HCT116 (cell line): ENCODE results near the gene JSRP1. TPM values are rescaled to one million over a fixed set of nuclear protein-coding genes. Genes with fewer than 3 reads are reported as not detected.

Experiments used
- ATAC-seq: fragments of 200-7000 bp; cut with Tn5 transposase; 2 replicates; pipeline ENCODE4 v1.9.1; 2020; ENCODE audit warnings: mild to moderate bottlenecking, moderate library complexity
- BruUV-seq: library from RNA; stranded (reverse); fragments of 400-500 nt; replicated peaks from 2 replicates; lab custom pipeline; 2021; lab: Mats Ljungman, UMichigan
- CTCF ChIA-PET: fragments of 300-600 bp; sonication (Branson Sonifier 250); formaldehyde crosslinking; loops from one replicate; lab custom pipeline; 2021; ENCODE audit warnings: antibody characterized with exemption; lab: Charles Lee
- POLR2A ChIA-PET: fragments of 300-600, 350-600 bp; sonication (Branson Sonifier 250); formaldehyde crosslinking; loops from one replicate; lab custom pipeline; 2021; ENCODE audit warnings: antibody characterized with exemption; lab: Charles Lee
- RAD21 ChIA-PET, 2 experiments: fragments of 300-600 bp; sonication (Branson Sonifier 250); formaldehyde crosslinking; loops; one replicate each; lab custom pipeline; 2023; ENCODE audit warnings: low total read pairs in 2 of 2; ENCODE audit not compliant: uncharacterized antibody in 2 of 2, unreplicated experiment in 2 of 2, low non-redundant PET in 1 of 2; lab: Charles Lee
- DNase-seq: peaks from one replicate; pipeline ENCODE4 v3.0.0-alpha.2; 2010; ENCODE audit warnings: low read depth, low spot score
- H2AFZ ChIP-seq: fragments of 200-600 bp; shearing (Covaris generic), sonication (generic); 2 replicates; pipeline ENCODE4 v1.6.1; 2017; ENCODE audit warnings: low read depth, mixed run types, mixed read lengths, antibody characterized with exemption, low read length; ENCODE audit not compliant: poor library complexity, severe bottlenecking
- H3K27ac ChIP-seq: 2 replicates; pipeline ENCODE4 v1.5.1; 2012; ENCODE audit warnings: low read depth, low read length
- H3K27me3 ChIP-seq: fragments of 200-600 bp; sonication (generic); 2 replicates; pipeline ENCODE4 v1.6.1; 2016; ENCODE audit warnings: mixed run types, low read length, mixed read lengths; ENCODE audit not compliant: insufficient read depth
- H3K36me3 ChIP-seq, 2 experiments: fragments of 200-500 bp in 1 of 2; fragments of 200-600 bp in 1 of 2; sonication (Bioruptor generic) in 1 of 2; sonication (generic) in 1 of 2; 2 replicates each; pipeline versions ENCODE4 v1.5.1 to v1.6.1; 2014 to 2016; ENCODE audit warnings: low read length in 2 of 2, inconsistent platforms in 1 of 2, mixed read lengths in 1 of 2, mixed run types in 1 of 2; ENCODE audit not compliant: insufficient read depth in 2 of 2, control insufficient read depth in 1 of 2
- H3K4me1 ChIP-seq, 2 experiments: fragments of 200-600 bp in 1 of 2; sonication (generic) in 1 of 2; 2 replicates each; pipeline versions ENCODE4 v1.5.1 to v1.6.1; 2012 to 2017; ENCODE audit warnings: low read length in 2 of 2, inconsistent platforms in 1 of 2, mild to moderate bottlenecking in 1 of 2, mixed read lengths in 1 of 2, mixed run types in 1 of 2, moderate library complexity in 1 of 2; ENCODE audit not compliant: insufficient read depth in 2 of 2, control insufficient read depth in 1 of 2
- H3K4me2 ChIP-seq: fragments of 200-600 bp; sonication (generic); 2 replicates; pipeline ENCODE4 v1.6.1; 2017; ENCODE audit warnings: mixed run types, low read length, mixed read lengths
- H3K4me3 ChIP-seq, 2 experiments: fragments of 200-600 bp in 1 of 2; sonication (generic) in 1 of 2; replicated peaks in 1 of 2; 2 replicates each; pipeline ENCODE4 v1.5.1; 2011 to 2016; ENCODE audit warnings: low read length in 2 of 2, control low read depth in 1 of 2, low read depth in 1 of 2, mild to moderate bottlenecking in 1 of 2, mixed read lengths in 1 of 2, mixed run types in 1 of 2
- H3K79me2 ChIP-seq: fragments of 200-600 bp; sonication (generic); 2 replicates; pipeline ENCODE4 v1.6.1; 2017; ENCODE audit warnings: mild to moderate bottlenecking, mixed run types, low read length, moderate library complexity, mixed read lengths; ENCODE audit not compliant: insufficient read depth
- H3K9ac ChIP-seq: fragments of 200-600 bp; sonication (generic); 2 replicates; pipeline ENCODE4 v1.6.1; 2016; ENCODE audit warnings: low read length, mixed read lengths
- H3K9me2 ChIP-seq: fragments of 200-600 bp; sonication (generic), shearing (Covaris generic); 2 replicates; pipeline ENCODE4 v1.6.1; 2017; ENCODE audit warnings: mixed run types, mild to moderate bottlenecking, moderate library complexity; ENCODE audit not compliant: insufficient read depth
- H3K9me3 ChIP-seq, 2 experiments: fragments of 200-500 bp in 1 of 2; fragments of 200-600 bp in 1 of 2; sonication (Bioruptor generic) in 1 of 2; sonication (generic) in 1 of 2; 2 replicates each; pipeline ENCODE4 v1.6.1; 2014 to 2017; ENCODE audit warnings: low read length in 2 of 2, mixed read lengths in 2 of 2, inconsistent platforms in 1 of 2, low read depth in 1 of 2, mild to moderate bottlenecking in 1 of 2, mixed run types in 1 of 2, moderate library complexity in 1 of 2; ENCODE audit not compliant: control insufficient read depth in 1 of 2, insufficient read depth in 1 of 2
- H4K20me1 ChIP-seq: fragments of 200-600 bp; sonication (generic), shearing (Covaris generic); 2 replicates; pipeline ENCODE4 v1.6.1; 2017; ENCODE audit warnings: mixed run types, mild to moderate bottlenecking, moderate library complexity; ENCODE audit not compliant: insufficient read depth
- CBX3 ChIP-seq: IDR thresholded peaks from 2 replicates; pipeline ENCODE4 v1.6.1; 2012; ENCODE audit warnings: low read depth
- CEBPB ChIP-seq: IDR thresholded peaks from 2 replicates; pipeline ENCODE4 v1.6.1; 2012; ENCODE audit warnings: low read depth
- EGR1 ChIP-seq: IDR thresholded peaks from 2 replicates; pipeline ENCODE4 v1.6.1; 2012; ENCODE audit warnings: low read depth
- EZH2 ChIP-seq: fragments of 200-600 bp; sonication (generic); IDR thresholded peaks from 2 replicates; pipeline ENCODE4 v1.6.1; 2017; ENCODE audit warnings: antibody characterized with exemption, mixed run types
- EZH2phosphoT487 ChIP-seq: fragments of 200-600 bp; IDR thresholded peaks from 2 replicates; pipeline ENCODE4 v1.6.1; 2018; ENCODE audit warnings: antibody characterized with exemption, borderline replicate concordance
- FOSL1 ChIP-seq: IDR thresholded peaks from 2 replicates; pipeline ENCODE4 v1.6.1; 2012; ENCODE audit warnings: low read depth
- JUND ChIP-seq: IDR thresholded peaks from 2 replicates; pipeline ENCODE4 v1.6.1; 2012
- POLR2A ChIP-seq: IDR thresholded peaks from 2 replicates; pipeline ENCODE4 v1.7.0; 2011; ENCODE audit warnings: borderline replicate concordance; ENCODE audit not compliant: insufficient read depth, insufficient read length; ENCODE audit errors: extremely low read depth
- RAD21 ChIP-seq: IDR thresholded peaks from 2 replicates; pipeline ENCODE4 v1.6.1; 2012; ENCODE audit warnings: low read depth, mild to moderate bottlenecking
- SP1 ChIP-seq: IDR thresholded peaks from 2 replicates; pipeline ENCODE4 v1.6.1; 2012; ENCODE audit warnings: low read depth
- SRF ChIP-seq: IDR thresholded peaks from 2 replicates; pipeline ENCODE4 v1.6.1; 2012; ENCODE audit warnings: low read depth
- YY1 ChIP-seq: IDR thresholded peaks from 2 replicates; pipeline ENCODE4 v1.6.1; 2011; ENCODE audit warnings: low read length, low read depth, moderate library complexity, mild to moderate bottlenecking; ENCODE audit not compliant: insufficient replicate concordance; ENCODE audit errors: extremely low read depth
- ZFX ChIP-seq: fragments of 450-650 bp; IDR thresholded peaks from 2 replicates; pipeline ENCODE4 v1.6.1; 2017
- ZNF274 ChIP-seq: fragments of 200-500 bp; sonication (Bioruptor generic); IDR thresholded peaks from 2 replicates; pipeline ENCODE4 v1.6.1; 2014; ENCODE audit warnings: mild to moderate bottlenecking, low read depth, low read length, inconsistent platforms
- intact Hi-C: fragments of 100-400 bp; cut with micrococcal nuclease; formaldehyde crosslinking; loops from 2 replicates; pipeline ENCODE4 v1.10.0; 2022
- total RNA-seq: library from RNA; stranded (reverse); gene quantifications from one replicate; pipeline ENCODE4 v1.2.1, GENCODE V29; 2021; ENCODE audit not compliant: unreplicated experiment
- TF ChIP-seq, protein P1 (sequence below): IDR thresholded peaks from 2 replicates; pipeline ENCODE4 v1.6.1; 2012
- TF ChIP-seq, protein P2 (sequence below): IDR thresholded peaks from 2 replicates; pipeline ENCODE4 v1.6.1; 2012
- TF ChIP-seq, protein P3 (sequence below), 3 experiments: fragments of 200-600 bp in 1 of 3; sonication (generic) in 1 of 3; IDR thresholded peaks in 2 of 3; conservative IDR thresholded peaks in 1 of 3; 2 replicates each; pipeline ENCODE4 v1.5.1; 2012 to 2017; ENCODE audit warnings: low read depth in 2 of 3, low read length in 2 of 3, antibody characterized with exemption in 1 of 3, borderline replicate concordance in 1 of 3, control low read depth in 1 of 3, mild to moderate bottlenecking in 1 of 3, mixed read lengths in 1 of 3, mixed run types in 1 of 3, moderate library complexity in 1 of 3; ENCODE audit not compliant: insufficient read depth in 1 of 3
- TF ChIP-seq, protein P4 (sequence below): IDR thresholded peaks from 2 replicates; pipeline ENCODE4 v1.6.1; 2012; ENCODE audit warnings: low read depth

JSRP1 gene
- total RNA-seq, 1 experiment from 2014 or later = 0.30 TPM

DNA sequence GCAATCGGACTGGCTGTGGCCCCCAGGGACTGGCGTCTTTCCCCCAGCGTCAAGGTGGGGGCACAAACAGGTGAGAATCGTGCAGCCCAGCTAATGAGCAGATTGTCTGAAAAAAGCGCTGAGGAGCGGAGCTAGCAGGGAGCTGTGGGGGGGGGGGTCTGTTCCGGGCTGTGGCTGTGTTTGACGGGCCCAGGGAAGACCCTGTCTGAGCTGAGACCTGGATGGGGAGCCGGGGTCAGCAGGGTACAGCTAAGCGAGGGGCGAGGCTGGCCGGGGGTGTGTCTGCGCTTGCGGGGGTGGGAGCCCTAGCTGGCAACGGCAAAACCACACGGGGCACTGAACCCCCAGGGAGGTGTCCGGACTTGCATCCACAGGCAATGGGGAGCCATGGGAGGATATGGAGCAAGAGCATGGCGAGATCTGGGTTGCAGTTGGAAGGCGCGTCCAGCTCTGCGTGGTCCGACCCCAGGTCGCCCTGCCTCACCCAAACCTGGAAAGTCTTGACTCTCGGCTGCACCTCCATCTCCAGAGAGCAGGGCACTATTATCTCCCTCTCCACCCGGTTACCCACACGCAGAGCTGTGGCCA, 47.1 kb upstream of the JSRP1 start:
- no peaks in the 10 kb centered on the region for H4K20me1 ChIP-seq
- RAD21 ChIA-PET = no interaction called here
- no peak overlapping the region for H3K4me2 ChIP-seq
- DNase-seq = no peak
- POLR2A ChIA-PET = no interaction called here
- no peaks in the 10 kb centered on the region for H3K79me2 ChIP-seq
- no peaks in the 10 kb centered on the region for H3K27me3 ChIP-seq
- no peaks in the 10 kb centered on the region for H3K36me3 ChIP-seq
- H3K4me1 ChIP-seq = no peaks in the 10 kb centered on the region
- no peak overlapping the region for H2AFZ ChIP-seq
- TF ChIP-seq JUND (no peak), ZNF274 (no peak), CBX3 (no peak), RAD21 (no peak), FOSL1 (no peak), SP1 (no peak), EZH2phosphoT487 (no peak), YY1 (no peak), POLR2A (no peak), EGR1 (no peak), CEBPB (no peak), ZFX (no peak), SRF (no peak), EZH2 (no peak)
- TF ChIP-seq, protein P1, sequence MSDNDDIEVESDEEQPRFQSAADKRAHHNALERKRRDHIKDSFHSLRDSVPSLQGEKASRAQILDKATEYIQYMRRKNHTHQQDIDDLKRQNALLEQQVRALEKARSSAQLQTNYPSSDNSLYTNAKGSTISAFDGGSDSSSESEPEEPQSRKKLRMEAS = no peak
- TF ChIP-seq, protein P2, sequence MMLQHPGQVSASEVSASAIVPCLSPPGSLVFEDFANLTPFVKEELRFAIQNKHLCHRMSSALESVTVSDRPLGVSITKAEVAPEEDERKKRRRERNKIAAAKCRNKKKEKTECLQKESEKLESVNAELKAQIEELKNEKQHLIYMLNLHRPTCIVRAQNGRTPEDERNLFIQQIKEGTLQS = no peak
- TF ChIP-seq, protein P3, sequence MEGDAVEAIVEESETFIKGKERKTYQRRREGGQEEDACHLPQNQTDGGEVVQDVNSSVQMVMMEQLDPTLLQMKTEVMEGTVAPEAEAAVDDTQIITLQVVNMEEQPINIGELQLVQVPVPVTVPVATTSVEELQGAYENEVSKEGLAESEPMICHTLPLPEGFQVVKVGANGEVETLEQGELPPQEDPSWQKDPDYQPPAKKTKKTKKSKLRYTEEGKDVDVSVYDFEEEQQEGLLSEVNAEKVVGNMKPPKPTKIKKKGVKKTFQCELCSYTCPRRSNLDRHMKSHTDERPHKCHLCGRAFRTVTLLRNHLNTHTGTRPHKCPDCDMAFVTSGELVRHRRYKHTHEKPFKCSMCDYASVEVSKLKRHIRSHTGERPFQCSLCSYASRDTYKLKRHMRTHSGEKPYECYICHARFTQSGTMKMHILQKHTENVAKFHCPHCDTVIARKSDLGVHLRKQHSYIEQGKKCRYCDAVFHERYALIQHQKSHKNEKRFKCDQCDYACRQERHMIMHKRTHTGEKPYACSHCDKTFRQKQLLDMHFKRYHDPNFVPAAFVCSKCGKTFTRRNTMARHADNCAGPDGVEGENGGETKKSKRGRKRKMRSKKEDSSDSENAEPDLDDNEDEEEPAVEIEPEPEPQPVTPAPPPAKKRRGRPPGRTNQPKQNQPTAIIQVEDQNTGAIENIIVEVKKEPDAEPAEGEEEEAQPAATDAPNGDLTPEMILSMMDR (IDR thresholded peaks at IDR 0.05 in 2 of 3, conservative IDR thresholded peaks at IDR 0.05 in 1 of 3; ENCODE audit: borderline replicate concordance in 1 of 3, insufficient read depth in 1 of 3, low read depth in 2 of 3, low read length in 2 of 3) = no peak
- TF ChIP-seq, protein P4, sequence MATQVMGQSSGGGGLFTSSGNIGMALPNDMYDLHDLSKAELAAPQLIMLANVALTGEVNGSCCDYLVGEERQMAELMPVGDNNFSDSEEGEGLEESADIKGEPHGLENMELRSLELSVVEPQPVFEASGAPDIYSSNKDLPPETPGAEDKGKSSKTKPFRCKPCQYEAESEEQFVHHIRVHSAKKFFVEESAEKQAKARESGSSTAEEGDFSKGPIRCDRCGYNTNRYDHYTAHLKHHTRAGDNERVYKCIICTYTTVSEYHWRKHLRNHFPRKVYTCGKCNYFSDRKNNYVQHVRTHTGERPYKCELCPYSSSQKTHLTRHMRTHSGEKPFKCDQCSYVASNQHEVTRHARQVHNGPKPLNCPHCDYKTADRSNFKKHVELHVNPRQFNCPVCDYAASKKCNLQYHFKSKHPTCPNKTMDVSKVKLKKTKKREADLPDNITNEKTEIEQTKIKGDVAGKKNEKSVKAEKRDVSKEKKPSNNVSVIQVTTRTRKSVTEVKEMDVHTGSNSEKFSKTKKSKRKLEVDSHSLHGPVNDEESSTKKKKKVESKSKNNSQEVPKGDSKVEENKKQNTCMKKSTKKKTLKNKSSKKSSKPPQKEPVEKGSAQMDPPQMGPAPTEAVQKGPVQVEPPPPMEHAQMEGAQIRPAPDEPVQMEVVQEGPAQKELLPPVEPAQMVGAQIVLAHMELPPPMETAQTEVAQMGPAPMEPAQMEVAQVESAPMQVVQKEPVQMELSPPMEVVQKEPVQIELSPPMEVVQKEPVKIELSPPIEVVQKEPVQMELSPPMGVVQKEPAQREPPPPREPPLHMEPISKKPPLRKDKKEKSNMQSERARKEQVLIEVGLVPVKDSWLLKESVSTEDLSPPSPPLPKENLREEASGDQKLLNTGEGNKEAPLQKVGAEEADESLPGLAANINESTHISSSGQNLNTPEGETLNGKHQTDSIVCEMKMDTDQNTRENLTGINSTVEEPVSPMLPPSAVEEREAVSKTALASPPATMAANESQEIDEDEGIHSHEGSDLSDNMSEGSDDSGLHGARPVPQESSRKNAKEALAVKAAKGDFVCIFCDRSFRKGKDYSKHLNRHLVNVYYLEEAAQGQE = no peak
- no TSS peak for BruUV-seq
- no peak for ATAC-seq
- intact Hi-C loops = no loop called here
- CTCF ChIA-PET = no interaction called here
- H3K9ac ChIP-seq = no peak overlapping the region
- no peaks in the 10 kb centered on the region for H3K9me3 ChIP-seq
- no peak overlapping the region for H3K27ac ChIP-seq
- no peak overlapping the region for H3K4me3 ChIP-seq
- H3K9me2 ChIP-seq = no peaks in the 10 kb centered on the region
